Left lung (tissue), 10 donors: ENCODE data around the gene ANLN. TPM values are rescaled to one million over a fixed set of nuclear protein-coding genes. Genes with fewer than 3 reads are reported as not detected.

Experiments
- ATAC-seq: fragments of 200-7000 bp; cut with Tn5 transposase; one replicate; pipeline ENCODE4 v1.9.1; 2020; ENCODE audit warnings: moderate library complexity
- DNase-seq, 4 donors: peaks; one replicate each; pipeline ENCODE4 v3.0.0-alpha.2; 2013 to 2020
- H3K27ac ChIP-seq, 2 donors: fragments of 200-600 bp; sonication (generic) in 1 of 2; one replicate each; pipeline versions ENCODE4 v1.5.0 to v1.8.0; 2020 to 2021
- H3K27me3 ChIP-seq, 2 donors: fragments of 200-600 bp; sonication (generic) in 1 of 2; one replicate each; pipeline versions ENCODE4 v1.5.0 to v1.8.0; 2020 to 2021
- H3K36me3 ChIP-seq, 2 donors: fragments of 200-600 bp; sonication (generic) in 1 of 2; one replicate each; pipeline versions ENCODE4 v1.5.0 to v1.8.0; 2020 to 2021
- H3K4me1 ChIP-seq, 2 donors: fragments of 200-600 bp; one replicate each; pipeline ENCODE4 v1.8.0; 2021
- H3K4me3 ChIP-seq, 2 donors: fragments of 200-600 bp; sonication (generic) in 1 of 2; one replicate each; pipeline versions ENCODE4 v1.5.0 to v1.8.0; 2020 to 2021; ENCODE audit warnings: mild to moderate bottlenecking in 1 of 2
- H3K9me3 ChIP-seq, 2 donors: fragments of 200-600 bp; sonication (generic) in 1 of 2; one replicate each; pipeline versions ENCODE4 v1.5.0 to v1.8.0; 2020 to 2021
- intact Hi-C, 2 donors: fragments of 100-400 bp; cut with DNase I; formaldehyde crosslinking; loops; one replicate each; pipeline versions ENCODE4 v1.11.2 to v1.14.2; 2022
- polyA plus RNA-seq, 6 donors: library from polyadenylated mRNA; unstranded; fragments of 120-200 nt; gene quantifications; one replicate each; pipeline ENCODE4 v1.2.1, GENCODE V29; 2013; ENCODE audit not compliant: insufficient read length in 6 of 6
- total RNA-seq, 2 donors: library from RNA; stranded (reverse); fragmentation: NEBNext Ultra II Directional; extraction: Animal tissue kit (Norgen Biotek cat#: 25700); gene quantifications; one replicate each; pipeline ENCODE4 v1.2.1, GENCODE V29; 2021
- TF ChIP-seq, protein P1 (sequence below), 2 donors: fragments of 200-600 bp; sonication (generic) in 1 of 2; IDR thresholded peaks; one replicate each; pipeline versions ENCODE4 v1.5.0 to v1.8.0; 2021; ENCODE audit warnings: antibody characterized with exemption in 2 of 2
- donor health status: DM: no; HTN: yes; CAD: no.
- donor health status: DM: no; HTN: no; CAD: no.

Gene ANLN
- total and polyA plus RNA-seq, 8 donors: 9.0 to 68.5 (median 33.5) TPM

DNA sequence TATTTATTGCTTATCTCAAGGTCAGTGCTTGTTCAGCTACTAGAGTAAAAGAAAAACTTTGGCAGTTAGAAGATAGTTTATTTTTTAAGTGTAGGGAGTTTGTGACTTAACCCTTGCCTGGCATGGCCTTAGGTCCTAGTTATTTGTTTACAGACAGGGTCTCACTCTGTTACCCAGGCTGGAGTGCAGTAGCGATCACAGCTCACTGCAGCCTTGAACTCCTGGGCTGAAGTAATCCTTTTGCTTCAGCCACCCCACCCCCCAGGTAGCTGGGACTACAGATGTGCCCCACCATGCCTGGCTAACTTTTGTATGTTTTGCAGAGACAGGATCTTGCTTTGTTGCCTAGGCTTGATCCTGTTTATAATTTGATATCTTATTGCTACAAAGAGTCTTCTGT, 4.2 kb downstream of the ANLN start:
- Histone ChIP-seq H3K4me1 (peaks cover 4 to 28% of the 10 kb centered on the region in 2 donors), H3K27ac (no peak overlapping the region), H3K27me3 (no peaks in the 10 kb centered on the region), H3K36me3 (no peaks in the 10 kb centered on the region), H3K4me3 (no peak overlapping the region), H3K9me3 (no peaks in the 10 kb centered on the region)
- ATAC-seq (no peak), DNase-seq (no peak)
- TF ChIP-seq, protein P1, sequence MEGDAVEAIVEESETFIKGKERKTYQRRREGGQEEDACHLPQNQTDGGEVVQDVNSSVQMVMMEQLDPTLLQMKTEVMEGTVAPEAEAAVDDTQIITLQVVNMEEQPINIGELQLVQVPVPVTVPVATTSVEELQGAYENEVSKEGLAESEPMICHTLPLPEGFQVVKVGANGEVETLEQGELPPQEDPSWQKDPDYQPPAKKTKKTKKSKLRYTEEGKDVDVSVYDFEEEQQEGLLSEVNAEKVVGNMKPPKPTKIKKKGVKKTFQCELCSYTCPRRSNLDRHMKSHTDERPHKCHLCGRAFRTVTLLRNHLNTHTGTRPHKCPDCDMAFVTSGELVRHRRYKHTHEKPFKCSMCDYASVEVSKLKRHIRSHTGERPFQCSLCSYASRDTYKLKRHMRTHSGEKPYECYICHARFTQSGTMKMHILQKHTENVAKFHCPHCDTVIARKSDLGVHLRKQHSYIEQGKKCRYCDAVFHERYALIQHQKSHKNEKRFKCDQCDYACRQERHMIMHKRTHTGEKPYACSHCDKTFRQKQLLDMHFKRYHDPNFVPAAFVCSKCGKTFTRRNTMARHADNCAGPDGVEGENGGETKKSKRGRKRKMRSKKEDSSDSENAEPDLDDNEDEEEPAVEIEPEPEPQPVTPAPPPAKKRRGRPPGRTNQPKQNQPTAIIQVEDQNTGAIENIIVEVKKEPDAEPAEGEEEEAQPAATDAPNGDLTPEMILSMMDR (IDR thresholded peaks at IDR 0.05): no peak
- intact Hi-C loops: no loop called here

DNA sequence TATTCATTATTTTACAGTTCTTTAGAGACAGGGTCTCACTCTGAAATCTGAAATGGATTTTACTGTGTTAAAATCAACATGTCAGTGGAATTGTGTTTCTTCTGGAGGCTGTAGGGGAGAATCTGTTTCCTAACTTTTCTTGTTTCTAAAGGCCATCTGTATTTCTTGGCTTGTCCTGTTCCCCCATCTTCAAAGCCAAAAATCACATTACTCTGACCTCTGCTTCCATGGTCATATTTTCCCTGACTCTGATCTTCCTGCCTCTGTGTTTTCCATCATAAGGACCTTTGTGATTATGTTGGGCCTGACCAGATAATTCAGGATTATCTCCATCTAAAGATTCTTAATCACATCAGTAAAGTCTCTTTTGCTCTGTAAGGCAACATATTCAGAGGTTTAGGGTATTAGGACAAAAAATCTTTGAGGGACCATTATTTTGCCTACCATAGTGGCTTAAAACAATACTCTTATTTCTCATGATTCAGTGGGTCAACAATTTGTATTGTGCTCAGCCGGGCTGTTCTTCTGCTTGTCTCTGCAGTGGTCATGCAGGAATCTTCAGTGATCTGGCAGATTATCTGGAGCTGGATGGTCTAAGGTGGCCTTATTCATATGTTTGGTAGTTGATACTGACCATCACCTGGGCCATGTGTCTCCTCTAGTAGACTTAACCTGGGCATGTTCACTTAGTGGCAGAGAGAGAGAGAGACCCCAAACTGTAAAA, 5.7 kb downstream of the ANLN start:
- H3K27ac ChIP-seq: no peak overlapping the region
- no peaks in the 10 kb centered on the region for H3K9me3 ChIP-seq
- no peak overlapping the region for H3K4me3 ChIP-seq
- H3K27me3 ChIP-seq: no peaks in the 10 kb centered on the region
- DNase-seq (no peak), ATAC-seq (no peak)
- no peaks in the 10 kb centered on the region for H3K36me3 ChIP-seq
- TF ChIP-seq, protein P1 (IDR thresholded peaks at IDR 0.05): no peak
- H3K4me1 ChIP-seq: peaks cover 4 to 19% of the 10 kb centered on the region in 2 donors
- intact Hi-C loops: no loop called here

DNA sequence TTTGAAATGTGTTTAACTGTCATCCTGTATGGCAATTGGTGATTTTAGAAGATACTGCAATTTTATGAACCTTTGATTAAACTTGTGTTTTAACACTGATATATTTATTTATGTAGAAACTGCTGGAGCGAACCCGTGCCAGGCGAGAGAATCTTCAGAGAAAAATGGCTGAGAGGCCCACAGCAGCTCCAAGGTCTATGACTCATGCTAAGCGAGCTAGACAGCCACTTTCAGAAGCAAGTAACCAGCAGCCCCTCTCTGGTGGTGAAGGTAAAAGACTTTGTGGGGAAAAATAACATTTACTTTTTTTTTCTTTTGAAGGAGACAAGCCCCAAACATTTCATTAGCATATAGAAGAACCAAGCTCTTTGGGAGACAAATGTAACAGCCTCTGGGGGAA, 6.5 kb downstream of the ANLN start:
- H3K27me3 ChIP-seq: no peaks in the 10 kb centered on the region
- TF ChIP-seq, protein P1 (IDR thresholded peaks at IDR 0.05): no peak

DNA sequence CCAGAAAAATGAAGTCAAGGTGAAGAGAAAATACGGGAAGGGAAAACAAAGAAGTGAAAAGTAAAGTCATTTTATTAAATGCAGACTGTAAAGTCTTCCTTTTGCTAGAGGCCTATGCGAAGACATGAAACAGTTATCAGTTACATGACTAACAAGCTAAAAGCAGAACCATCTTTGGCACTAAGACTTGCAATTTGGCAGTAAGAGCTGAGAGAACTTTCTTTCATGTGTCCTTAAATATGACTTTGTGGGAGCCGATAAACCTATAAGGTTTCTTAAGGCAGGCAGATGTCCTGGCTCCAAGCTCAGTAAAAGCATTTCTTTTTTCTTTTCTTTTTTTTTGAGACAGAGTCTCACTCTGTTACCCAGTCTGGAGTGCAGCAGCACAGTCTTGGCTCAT, 10.4 kb downstream of the ANLN start:
- H3K36me3 ChIP-seq: no peaks in the 10 kb centered on the region
- no peak for DNase-seq
- H3K27me3 ChIP-seq: no peaks in the 10 kb centered on the region
- H3K4me3 ChIP-seq: no peak overlapping the region
- no peaks in the 10 kb centered on the region for H3K4me1 ChIP-seq
- H3K27ac ChIP-seq: no peak overlapping the region
- intact Hi-C loops: no loop called here
- TF ChIP-seq, protein P1 (IDR thresholded peaks at IDR 0.05): no peak
- no peaks in the 10 kb centered on the region for H3K9me3 ChIP-seq
- ATAC-seq: no peak

More for the DNA sequence above, 6.5 kb downstream of the ANLN start:
- no peaks in the 10 kb centered on the region for H3K9me3 ChIP-seq
- intact Hi-C loops: no loop called here
- ATAC-seq: no peak
- H3K4me3 ChIP-seq: no peak overlapping the region
- no peak overlapping the region for H3K27ac ChIP-seq
- no peaks in the 10 kb centered on the region for H3K36me3 ChIP-seq
- peaks cover 0 to 11% of the 10 kb centered on the region in 2 donors for H3K4me1 ChIP-seq
- DNase-seq: no peak

DNA sequence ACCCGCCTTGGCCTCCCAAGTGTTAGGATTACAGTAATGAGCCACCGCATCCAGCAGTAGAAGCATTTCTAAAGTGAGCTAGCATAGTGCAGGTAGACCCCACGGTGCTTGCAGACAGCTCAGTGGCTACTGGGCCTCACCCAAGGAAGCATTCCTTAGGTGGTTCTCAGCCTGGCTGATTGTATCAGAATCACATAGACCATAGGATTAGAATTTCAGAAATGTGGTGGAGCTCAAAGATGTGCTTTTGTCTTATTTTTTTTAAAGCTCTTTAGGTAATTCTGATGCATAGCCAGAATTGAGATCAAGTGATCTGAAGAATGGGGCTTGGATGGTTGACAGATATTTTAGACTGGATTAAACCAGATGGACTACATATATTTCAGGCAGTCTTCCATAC, 10.9 kb downstream of the ANLN start:
- TF ChIP-seq, protein P1 (IDR thresholded peaks at IDR 0.05): no peak
- ATAC-seq (no peak), DNase-seq (no peak)
- Histone ChIP-seq H3K27ac (no peak overlapping the region), H3K9me3 (no peaks in the 10 kb centered on the region), H3K4me1 (no peaks in the 10 kb centered on the region), H3K36me3 (no peaks in the 10 kb centered on the region), H3K4me3 (no peak overlapping the region), H3K27me3 (no peaks in the 10 kb centered on the region)
- intact Hi-C loops: no loop called here
